Measurements from ENCODE around the gene EMILIN1.

Gene EMILIN1

DNA sequence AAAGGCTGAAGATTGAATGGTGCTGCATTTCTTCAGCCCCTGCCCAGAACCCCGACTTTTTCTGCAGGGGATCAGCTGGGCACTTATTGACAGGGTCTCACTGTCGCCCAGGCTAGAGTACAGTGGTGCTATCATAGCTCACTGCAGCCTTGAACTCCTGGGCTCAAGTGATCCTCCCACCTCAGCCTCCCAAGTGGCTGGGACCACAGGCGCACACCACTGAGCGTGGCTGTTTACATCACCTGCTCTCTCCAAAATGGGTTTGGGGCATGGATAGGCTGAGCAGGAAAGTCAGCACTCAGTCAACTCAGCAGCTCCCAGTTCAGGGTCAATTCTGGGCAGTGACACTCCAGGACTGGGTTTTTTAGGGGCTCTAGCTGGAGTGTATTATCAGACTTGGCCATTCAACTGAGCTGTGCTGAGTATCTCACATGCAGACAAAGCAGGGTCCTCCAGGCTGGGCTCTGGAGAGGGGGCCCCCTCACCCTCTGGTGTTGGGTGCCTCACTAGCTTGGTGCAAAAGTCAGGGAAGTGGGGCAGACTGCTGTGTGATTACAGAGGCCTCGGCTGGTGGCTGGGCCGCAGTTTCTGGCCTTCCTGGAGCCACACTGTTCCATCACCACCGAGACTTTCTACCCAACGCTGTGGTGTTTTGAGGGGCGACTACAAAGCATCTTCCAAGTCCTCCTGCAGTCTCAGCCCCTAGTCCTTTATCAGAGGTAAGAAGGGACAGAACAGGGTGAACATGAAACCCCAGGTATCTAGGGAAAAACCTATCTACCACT lies 49.7 kb downstream of the EMILIN1 start:
- DNase-seq = no peak

GRCh38 chr2:27128668-27129571 lies 50.5 kb downstream of the EMILIN1 start:
- DNase-seq = no peak

DNA sequence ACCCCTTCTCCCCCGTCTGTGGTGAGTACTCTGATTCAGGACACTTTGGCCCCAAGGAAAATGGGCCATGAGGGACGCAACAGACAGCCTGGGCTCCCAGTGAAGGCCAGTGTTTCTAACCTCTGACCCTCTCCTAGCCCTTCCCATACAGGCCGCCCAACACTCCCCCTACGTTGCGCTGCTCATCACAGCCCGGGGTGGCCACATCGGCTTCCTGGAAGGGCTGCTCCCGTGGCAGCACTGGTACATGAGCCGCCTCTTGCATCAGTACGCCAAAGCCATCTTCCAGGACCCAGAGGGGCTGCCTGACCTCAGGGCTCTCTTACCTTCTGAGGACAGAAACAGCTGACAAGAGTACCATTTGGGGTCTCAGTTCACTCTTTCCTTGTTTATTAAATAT lies 52.0 kb downstream of the EMILIN1 start:
- no peak for DNase-seq

DNA sequence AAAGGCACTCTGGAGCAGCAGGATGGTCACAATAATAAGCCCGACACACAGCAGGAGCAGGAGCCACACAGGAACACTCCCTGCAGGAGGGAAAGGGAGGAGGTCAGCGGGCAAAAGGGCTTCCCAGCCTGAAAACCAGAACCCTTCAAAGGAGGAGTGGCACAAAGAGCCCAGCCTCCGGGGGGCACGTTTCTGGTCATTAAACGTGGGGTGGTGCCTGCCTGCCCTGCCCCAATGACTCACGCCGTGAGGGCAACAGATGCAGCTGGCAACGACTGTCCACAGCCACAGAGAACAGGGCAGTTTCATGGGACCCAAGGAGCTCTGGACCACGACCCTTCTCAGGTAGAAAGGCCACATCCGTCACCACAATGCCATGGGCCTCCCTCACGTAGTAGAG lies 53.0 kb downstream of the EMILIN1 start:
- DNase-seq = no peak

- peak; percentile 23 for DNase-seq
These were observed 54.9 kb downstream of the EMILIN1 start for GRCh38 chr2:27133195-27133875.

GRCh38 chr2:27133905-27134780 lies 55.7 kb downstream of the EMILIN1 start, which contains the start of gene PREB:
Gene PREB (minus strand): TSS chr2:27134636. CDS start chr2:27134421, 215 bp downstream.
- peak; percentile 99 for DNase-seq

DNA sequence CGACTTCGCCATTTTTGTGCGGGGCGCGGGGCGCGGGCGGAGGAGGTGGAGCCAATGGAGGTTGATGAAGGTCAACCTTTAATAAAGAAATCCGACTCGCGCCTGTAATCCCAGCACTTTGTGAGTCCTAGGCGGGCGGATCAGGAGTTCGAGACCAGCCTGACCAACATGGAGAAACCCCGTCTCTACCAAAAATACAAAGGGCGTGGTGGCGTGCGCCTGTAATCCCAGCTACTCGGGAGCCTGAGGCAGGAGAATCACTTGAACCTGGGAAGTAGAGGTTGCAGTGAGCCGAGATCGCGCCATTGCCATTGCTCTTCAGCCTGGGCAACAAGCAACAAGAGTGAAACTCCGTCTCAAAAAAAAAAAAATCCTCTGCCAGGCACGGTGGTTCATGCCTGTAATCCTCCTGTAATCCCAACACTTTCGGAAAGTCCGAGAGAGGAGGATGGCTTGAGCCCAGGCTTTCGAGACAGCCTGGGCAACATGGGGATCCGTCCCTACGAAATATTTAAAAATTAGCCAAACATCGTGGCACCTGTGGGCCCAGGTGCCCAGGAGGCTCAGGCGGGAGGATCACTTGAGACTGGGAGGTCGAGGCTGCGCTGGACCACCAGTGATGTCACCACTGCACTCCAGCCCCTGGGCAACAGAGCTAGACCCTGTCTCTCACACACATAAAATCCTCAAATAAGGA lies 56.5 kb downstream of the EMILIN1 start:
- no peak for DNase-seq

DNA sequence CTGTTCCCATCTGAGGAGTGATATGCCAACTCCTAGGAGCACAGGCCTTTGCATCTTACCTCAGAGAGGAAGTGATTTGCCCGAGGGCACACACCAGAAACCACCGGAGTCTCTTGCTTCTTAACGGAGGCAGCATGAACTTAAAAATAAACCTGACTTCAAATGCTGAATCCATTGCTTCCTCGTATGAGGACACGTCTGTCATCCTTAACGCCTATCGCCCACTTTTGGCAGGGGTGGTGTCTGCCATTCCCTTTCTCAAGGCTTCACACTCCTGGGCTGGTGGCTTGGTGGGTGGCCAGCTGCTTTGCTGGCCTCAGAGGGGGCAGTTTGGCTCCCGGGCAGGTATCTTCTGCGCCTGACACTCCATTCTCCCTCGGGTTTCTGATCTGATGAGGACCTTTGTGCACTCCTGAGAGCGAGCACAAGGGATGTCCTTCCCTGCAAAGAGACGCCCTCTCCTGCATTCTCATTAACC lies 57.1 kb downstream of the EMILIN1 start:
- DNase-seq = no peak

Measured in CD4-positive, alpha-beta T cell treated with Interleukin-6 for 4 hours (primary cell).